ENCODE data around the gene SPINK1.

- TF ChIP-seq PBX3 (IDR thresholded peaks at IDR 0.05), result no peak
- TF ChIP-seq CTCF (IDR thresholded peaks at IDR 0.05), result no peak
- TF ChIP-seq EHMT2 (IDR thresholded peaks at IDR 0.05; ENCODE audit: low read depth), result no peak
- TF ChIP-seq ZFP36 (IDR thresholded peaks at IDR 0.05; ENCODE audit: borderline replicate concordance, partially characterized antibody), result no peak
- TF ChIP-seq REST (IDR thresholded peaks at IDR 0.05), result no peak
- TF ChIP-seq RARB (CRISPR knock-in tag; IDR thresholded peaks at IDR 0.05), result no peak
- no peak for TF ChIP-seq POLR2AphosphoS2 (conservative IDR thresholded peaks at IDR 0.05; ENCODE audit: low read length)
- TF ChIP-seq ELK1 (IDR thresholded peaks at IDR 0.05; ENCODE audit: low read depth, low read length), result no peak
- no peak for TF ChIP-seq EP300 (IDR thresholded peaks at IDR 0.05)
These were observed 1.1 kb upstream of the SPINK1 start for GRCh38 chr5:147832541-147832940.

Measured in A549 (cell line).